K562 (cell line): ENCODE results near the gene PHACTR3. TPM values are rescaled to one million over a fixed set of nuclear protein-coding genes. Genes with fewer than 3 reads are reported as not detected.

Experiments
- ATAC-seq: fragments of 200-7000 bp; cut with Tn5 transposase; 3 replicates; pipeline ENCODE4 v1.9.1; 2020; ENCODE audit warnings: moderate library complexity
- BruUV-seq: library from RNA; stranded (reverse); fragments of 400-500 nt; replicated peaks from 2 replicates; lab custom pipeline; 2021; lab: Mats Ljungman, UMichigan
- CTCF ChIA-PET: fragments of 300-600 bp; formaldehyde crosslinking; extraction: SDS; loops from one replicate; lab custom pipeline; 2021; ENCODE audit warnings: low intra/inter-chr PET ratio; lab: Yijun Ruan, JAX
- POLR2A ChIA-PET: fragments of 300-600, 350-650 bp; sonication (Branson Sonifier 250); formaldehyde crosslinking; extraction: SDS; loops from one replicate; lab custom pipeline; 2021; ENCODE audit warnings: antibody characterized with exemption, inconsistent platforms; lab: Yijun Ruan, JAX
- DNase-seq, 4 experiments: peaks; one replicate each; pipeline versions ENCODE4 v3.0.0 to v3.0.0-alpha.2; 2011 to 2018; ENCODE audit warnings: low spot score in 3 of 4, mixed read lengths in 3 of 4; ENCODE audit errors: extremely low read depth in 1 of 4
- FAIRE-seq: peaks from 2 replicates; lab custom pipeline; 2011; peaks lifted over from hg19 to GRCh38; lab: Jason Lieb, UNC
- H2AFZ ChIP-seq: 2 replicates; pipeline ENCODE4 v1.6.0; 2011; ENCODE audit warnings: low read depth, low read length, control low read depth, inconsistent platforms
- H3K27ac ChIP-seq: fragments of 200-600 bp; 3 replicates; pipeline ENCODE4 v1.8.0; 2011; ENCODE audit warnings: low read depth, mild to moderate bottlenecking, control low read depth, inconsistent platforms, low read length, moderate library complexity, mixed read lengths; ENCODE audit errors: extremely low read depth
- H3K27me3 ChIP-seq, 2 experiments: fragments of 300-600 bp in 1 of 2; 2 replicates in 1 of 2; 3 replicates in 1 of 2; pipeline versions ENCODE4 v1.6.0 to v1.8.0; 2011; ENCODE audit warnings: inconsistent platforms in 2 of 2, low read length in 2 of 2, mild to moderate bottlenecking in 1 of 2, mixed read lengths in 1 of 2, moderate library complexity in 1 of 2; ENCODE audit not compliant: control insufficient read depth in 2 of 2, insufficient read depth in 2 of 2
- H3K36me3 ChIP-seq: fragments of 300-600 bp; 3 replicates; pipeline ENCODE4 v1.8.0; 2011; ENCODE audit warnings: mild to moderate bottlenecking, low read length, inconsistent platforms; ENCODE audit not compliant: control insufficient read depth, insufficient read depth
- H3K4me1 ChIP-seq, 2 experiments: fragments of 200-600 bp in 1 of 2; replicated peaks in 1 of 2; 2 replicates in 1 of 2; 3 replicates in 1 of 2; pipeline versions ENCODE4 v1.5.1 to v1.8.0; 2011; ENCODE audit warnings: inconsistent platforms in 2 of 2, low read length in 2 of 2, mild to moderate bottlenecking in 1 of 2, mixed read lengths in 1 of 2, moderate library complexity in 1 of 2; ENCODE audit not compliant: control insufficient read depth in 2 of 2, insufficient read depth in 2 of 2
- H3K4me2 ChIP-seq: 2 replicates; pipeline ENCODE4 v1.6.1; 2011; ENCODE audit warnings: low read length, control low read depth, inconsistent platforms, mixed read lengths; ENCODE audit not compliant: insufficient read depth
- H3K4me3 ChIP-seq: fragments of 200-600 bp; sonication (generic), shearing (Covaris generic); 2 replicates; pipeline ENCODE4 v1.5.1; 2016; ENCODE audit warnings: control low read depth, inconsistent platforms
- H3K79me2 ChIP-seq: fragments of 200-600 bp; 3 replicates; pipeline ENCODE4 v1.8.0; 2011; ENCODE audit warnings: low read length, inconsistent platforms; ENCODE audit not compliant: control insufficient read depth, insufficient read depth
- H3K9ac ChIP-seq, 2 experiments: 2 replicates each; pipeline versions ENCODE4 v1.6.0 to v1.6.1; 2011; ENCODE audit warnings: low read depth in 2 of 2, low read length in 2 of 2, control low read depth in 1 of 2, inconsistent platforms in 1 of 2, mild to moderate bottlenecking in 1 of 2, mixed read lengths in 1 of 2; ENCODE audit not compliant: insufficient read depth in 1 of 2
- H3K9me1 ChIP-seq: one replicate; pipeline ENCODE4 v1.6.0; 2011; ENCODE audit warnings: inconsistent platforms, mild to moderate bottlenecking, low read length, moderate library complexity; ENCODE audit not compliant: control insufficient read depth, insufficient read depth
- H3K9me3 ChIP-seq: replicated peaks from 2 replicates; pipeline ENCODE4 v1.5.1; 2011; ENCODE audit warnings: low read depth, low read length, inconsistent platforms; ENCODE audit not compliant: control insufficient read depth, insufficient read depth
- H4K20me1 ChIP-seq: replicated peaks from 2 replicates; pipeline ENCODE4 v1.6.1; 2011; ENCODE audit warnings: low read length, inconsistent platforms, mixed read lengths; ENCODE audit not compliant: control insufficient read depth, insufficient read depth
- BMI1 ChIP-seq: fragments of 150-350 bp; IDR thresholded peaks from 2 replicates; pipeline ENCODE4 v1.6.1; 2014; ENCODE audit warnings: low read length
- BRF1 ChIP-seq: IDR thresholded peaks from 3 replicates; pipeline ENCODE4 v1.6.1; 2011; ENCODE audit warnings: borderline replicate concordance, mild to moderate bottlenecking; ENCODE audit not compliant: insufficient read length; ENCODE audit errors: extremely low read depth
- ETV5 ChIP-seq: sonication (generic); formaldehyde crosslinking; IDR thresholded peaks from 2 replicates; pipeline ENCODE4 v1.4.0; 2020; ENCODE audit warnings: low read depth, mild to moderate bottlenecking, missing genetic modification reagents
- FOXK2 ChIP-seq, 2 experiments: fragments of 450-650 bp; IDR thresholded peaks in 1 of 2; conservative IDR thresholded peaks in 1 of 2; 2 replicates each; pipeline ENCODE4 v1.6.1; 2016; ENCODE audit warnings: low read depth in 2 of 2, mild to moderate bottlenecking in 1 of 2
- MYBL2 ChIP-seq, 2 experiments: fragments of 450-650 bp in 1 of 2; sonication (generic) in 1 of 2; formaldehyde crosslinking in 1 of 2; IDR thresholded peaks; 2 replicates each; pipeline versions ENCODE4 v1.6.1 to v1.8.1; 2017 to 2022; ENCODE audit warnings: borderline replicate concordance in 1 of 2, inconsistent platforms in 1 of 2, low read depth in 1 of 2, mild to moderate bottlenecking in 1 of 2, missing genetic modification reagents in 1 of 2, moderate library complexity in 1 of 2
- POLR2A ChIP-seq: fragments of 450-650 bp; conservative IDR thresholded peaks from 2 replicates; pipeline ENCODE4 v1.6.1; 2016
- RB1 ChIP-seq: fragments of 450-650 bp; IDR thresholded peaks from 2 replicates; pipeline ENCODE4 v1.6.1; 2017; ENCODE audit warnings: low read depth, mild to moderate bottlenecking
- RBM14 ChIP-seq: fragments of 200-400 bp; formaldehyde crosslinking; IDR thresholded peaks from 2 replicates; pipeline ENCODE4 v1.6.1; 2018; ENCODE audit warnings: low read depth, mild to moderate bottlenecking, low read length, moderate library complexity, borderline replicate concordance; ENCODE audit not compliant: insufficient read depth
- SMARCB1 ChIP-seq: IDR thresholded peaks from 2 replicates; pipeline ENCODE4 v1.6.1; 2011; ENCODE audit warnings: improper control_type of control experiment, low read depth; ENCODE audit not compliant: insufficient read length
- SPI1 ChIP-seq: IDR thresholded peaks from 2 replicates; pipeline ENCODE4 v1.6.1; 2011; ENCODE audit warnings: low read depth, low read length, control low read depth, borderline replicate concordance
- ZNF707 ChIP-seq: fragments of 250-450 bp; sonication (Bioruptor Pico); conservative IDR thresholded peaks from 2 replicates; pipeline ENCODE4 v1.8.0; 2022; ENCODE audit warnings: inconsistent platforms, mild to moderate bottlenecking, moderate library complexity
- ZNF778 ChIP-seq: fragments of 450-650 bp; formaldehyde crosslinking; IDR thresholded peaks from 2 replicates; pipeline ENCODE4 v1.4.0; 2020; ENCODE audit warnings: mild to moderate bottlenecking, moderate library complexity
- WGBS: fragments of 100-300 bp; shearing (Covaris generic); methylation state at CpG from one replicate; pipeline ENCODE4 v1.1.6; 2016; ENCODE audit warnings: low coverage, mixed read lengths; ENCODE audit not compliant: insufficient coverage; ENCODE audit errors: missing lambda C conversion rate; 5-methylcytosine and 5-hydroxymethylcytosine counted together
- in situ Hi-C: fragments of 300-500 bp; cut with MboI; formaldehyde crosslinking; loops from 4 replicates; pipeline ENCODE4 v1.15.0; 2018; ENCODE audit warnings: inconsistent platforms, mixed read lengths
- intact Hi-C: fragments of 100-400 bp; cut with micrococcal nuclease; formaldehyde crosslinking; loops from 2 replicates; pipeline ENCODE4 v1.14.2; 2022
- polyA plus RNA-seq, 8 experiments: library from polyadenylated mRNA; depleted of rRNA in 4 of 8; stranded (reverse) in 5 of 8; unstranded in 3 of 8; fragments of >200 nt; fragmentation: Nextera tagmentation in 2 of 8; fragmentation: Illumina TruSeq in 1 of 8; extraction: Ambion mirVana in 2 of 8; extraction: Trizol in 1 of 8; gene quantifications; 2 replicates each; pipeline versions ENCODE4 v1.2.1 to v1.2.3, GENCODE V29; 2011 to 2014; ENCODE audit warnings: inconsistent platforms in 1 of 8, missing spikeins in 1 of 8
- total RNA-seq, 7 experiments: library from RNA; depleted of rRNA in 6 of 7; stranded (reverse); fragments of >200 nt in 6 of 7; fragmentation: Illumina TruSeq in 2 of 7; extraction: Trizol in 2 of 7; gene quantifications; 2 replicates each; pipeline versions ENCODE4 v1.2.1 to v1.2.3, GENCODE V29; 2011 to 2021; ENCODE audit warnings: low replicate concordance in 1 of 7
- TF ChIP-seq, protein P1 (sequence below): fragments of 250-450 bp; sonication (Bioruptor Pico); IDR thresholded peaks from 2 replicates; pipeline ENCODE4 v1.8.0; 2021; ENCODE audit warnings: moderate library complexity, mild to moderate bottlenecking, inconsistent platforms

Gene PHACTR3
- total and polyA plus RNA-seq, 9 of the 15 experiments (the other 6 are each of a cell fraction or from before 2014, with no cell fraction given): not detected

DNA sequence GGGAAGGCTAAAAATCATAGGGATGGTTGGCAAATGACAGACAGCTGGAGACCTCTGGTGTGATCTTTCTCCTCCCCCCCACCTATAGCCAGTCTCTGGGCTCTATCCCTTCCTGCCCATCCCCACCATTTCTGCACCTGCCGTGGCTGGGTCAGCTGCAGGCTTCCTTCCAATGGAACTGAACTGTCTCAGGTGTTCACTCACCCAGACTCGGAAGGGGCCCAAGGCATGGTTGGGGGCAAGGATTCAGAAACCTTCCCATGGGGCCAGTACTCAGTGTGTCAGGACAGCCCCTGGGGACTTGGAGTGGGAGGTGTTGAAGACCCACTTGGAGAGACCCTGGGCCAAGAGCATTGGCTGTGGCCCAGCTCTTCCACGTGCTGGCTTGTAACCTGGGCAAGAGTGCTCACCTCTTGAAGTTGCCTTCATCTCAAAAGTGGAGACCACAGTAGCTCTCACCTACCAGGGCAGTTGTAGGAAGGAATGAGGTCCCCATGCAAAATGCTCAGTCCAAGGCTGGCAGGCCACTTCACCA, 1.7 kb upstream of the PHACTR3 start:
- no peaks in the 10 kb centered on the region for H3K27me3 ChIP-seq
- intact Hi-C loops: no loop called here
- no peak overlapping the region for H2AFZ ChIP-seq
- ATAC-seq (no peak), DNase-seq (no peak), FAIRE-seq (no peak)
- H3K36me3 ChIP-seq: no peaks in the 10 kb centered on the region
- H3K4me2 ChIP-seq: no peak overlapping the region
- WGBS: 0% methylated on average over 3 of the region's 3 CpGs
- 0 out of 2 replicates have a peak, but pooled peaks cover 6% of the 10 kb centered on the region for H4K20me1 ChIP-seq
- ChIA-PET CTCF (interaction anchor here (0.6 kb wide), 1 partner anchor 148 kb away, joined by 4 read pairs; no protein-coding TSS in a partner anchor), POLR2A (no interaction called here)
- BruUV-seq: no TSS peak
- no peak overlapping the region for H3K4me3 ChIP-seq
- H3K4me1 ChIP-seq: peaks cover 0 to 3% of the 10 kb centered on the region in 2 experiments; a peak in 1 of 5 replicates
- in situ Hi-C loops: no loop called here
- H3K9ac ChIP-seq: no peak overlapping the region
- TF ChIP-seq, protein P1, sequence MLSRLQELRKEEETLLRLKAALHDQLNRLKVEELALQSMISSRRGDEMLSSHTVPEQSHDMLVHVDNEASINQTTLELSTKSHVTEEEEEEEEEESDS (CRISPR knock-in tag): no peak
- no peak for TF ChIP-seq SMARCB1
- no peak for TF ChIP-seq RBM14
- no peak for TF ChIP-seq RB1
- no peak for TF ChIP-seq ETV5
- TF ChIP-seq FOXK2 (conservative IDR thresholded peaks at IDR 0.05 in 1 of 2, IDR thresholded peaks at IDR 0.05 in 1 of 2; ENCODE audit: low read depth in 2 of 2): no peak
- no peak for TF ChIP-seq ZNF707 (CRISPR knock-in tag)
- no peak for TF ChIP-seq MYBL2 (IDR thresholded peaks at IDR 0.05; ENCODE audit: low read depth)
- no peak for TF ChIP-seq MYBL2 (CRISPR knock-in tag; IDR thresholded peaks at IDR 0.05; ENCODE audit: borderline replicate concordance)
- no peak for TF ChIP-seq ZNF778 (CRISPR knock-in tag)
- no peak for TF ChIP-seq BRF1
- no peak for TF ChIP-seq POLR2A
- TF ChIP-seq BMI1: no peak
- no peak for TF ChIP-seq SPI1
- H3K9me1 ChIP-seq: no peaks in the 10 kb centered on the region
- no peaks in the 10 kb centered on the region for H3K79me2 ChIP-seq
- no peaks in the 10 kb centered on the region for H3K9me3 ChIP-seq
- no peak overlapping the region for H3K27ac ChIP-seq
